AG04450 (cell line): Measurements from ENCODE around the gene OLFML2A. TPM values are rescaled to one million over a fixed set of nuclear protein-coding genes. Genes with fewer than 3 reads are reported as not detected.

Experiments used
- CTCF ChIA-PET: fragments of 300-600, 350-600 bp; formaldehyde crosslinking; extraction: SDS; loops from one replicate; lab custom pipeline; 2022; ENCODE audit warnings: antibody characterized with exemption, inconsistent platforms; lab: Charles Lee
- POLR2A ChIA-PET: fragments of 350-600 bp; formaldehyde crosslinking; extraction: SDS; loops from one replicate; lab custom pipeline; 2021; ENCODE audit warnings: antibody characterized with exemption, inconsistent platforms; lab: Yijun Ruan, JAX
- DNase-seq: peaks from one replicate; pipeline ENCODE4 v3.0.0-alpha.2; 2011; ENCODE audit warnings: low read depth, low spot score
- H3K27ac ChIP-seq: one replicate; pipeline ENCODE4 v1.5.1; 2012; ENCODE audit warnings: low read depth, low read length, control low read depth
- H3K27me3 ChIP-seq: one replicate; pipeline ENCODE4 v1.6.0; 2012; ENCODE audit warnings: low read length; ENCODE audit not compliant: control insufficient read depth, insufficient read depth
- H3K4me3 ChIP-seq: 2 replicates; pipeline ENCODE4 v1.5.1; 2011; ENCODE audit warnings: mild to moderate bottlenecking, low read depth, low read length, control low read depth
- H3K9me3 ChIP-seq: 2 replicates; pipeline ENCODE4 v1.5.1; 2012; ENCODE audit warnings: low read length; ENCODE audit not compliant: control insufficient read depth, insufficient read depth
- CTCF ChIP-seq: IDR thresholded peaks from 2 replicates; pipeline ENCODE4 v1.5.1; 2011; ENCODE audit warnings: low read depth, low read length, control low read depth, inconsistent platforms
- polyA plus RNA-seq: library from polyadenylated mRNA; depleted of rRNA; stranded (reverse); fragments of >200 nt; gene quantifications from 2 replicates; pipeline ENCODE4 v1.2.3, GENCODE V29; 2011

The OLFML2A gene
- polyA plus RNA-seq, 1 experiment, result 22.3 TPM

DNA sequence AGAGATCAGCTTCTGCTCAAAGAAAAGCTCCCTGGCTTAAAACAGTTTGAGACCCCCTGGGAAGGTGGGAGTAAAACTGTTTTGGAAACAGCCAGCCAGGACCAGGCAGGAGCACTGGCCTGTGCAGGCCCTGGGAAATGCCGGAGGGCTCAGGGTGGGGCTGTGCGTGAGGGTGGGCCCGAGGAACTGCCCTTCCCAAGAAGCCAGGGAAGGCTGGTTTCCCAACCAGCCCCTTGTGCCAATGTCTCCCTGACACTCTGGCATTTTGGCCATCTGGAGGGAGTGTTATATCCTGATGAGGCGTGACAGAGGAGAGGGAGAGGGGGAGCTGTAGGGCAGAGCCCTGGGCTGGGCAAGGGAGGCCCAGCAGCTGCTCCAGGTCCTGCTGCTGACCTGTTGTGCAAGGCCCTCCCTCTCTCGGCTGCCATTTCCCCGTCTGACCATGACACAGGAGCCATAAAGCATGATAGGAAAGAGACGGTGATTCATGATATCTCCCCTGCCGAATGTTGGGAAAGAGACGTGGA lies 16.1 kb downstream of the OLFML2A start:
- no peaks in the 10 kb centered on the region for H3K9me3 ChIP-seq
- no peak for DNase-seq
- no peak overlapping the region for H3K4me3 ChIP-seq
- H3K27me3 ChIP-seq, result no peaks in the 10 kb centered on the region
- TF ChIP-seq CTCF, result no peak
- CTCF ChIA-PET, result interaction anchor here (1.0 to 2.0 kb wide), 4 partner anchors 11 to 60 kb away, joined by 4 to 8 read pairs (median 5); partner anchors contain the start of gene WDR38
- POLR2A ChIA-PET, result interaction anchor here (0.7 to 2.0 kb wide), 3 partner anchors 14 to 69 kb away, joined by 3 to 19 read pairs (median 3); partner anchors contain the start of genes ARPC5L and RPL35
- peak overlapping the region; percentile 21 for H3K27ac ChIP-seq

- no peak overlapping the region for H3K4me3 ChIP-seq
- no peaks in the 10 kb centered on the region for H3K9me3 ChIP-seq
- ChIA-PET CTCF (interaction anchor here (2.0 to 2.6 kb wide), 2 partner anchors 24 to 58 kb away, joined by 4 to 12 read pairs; partner anchors contain the start of genes NR6A1 and WDR38), POLR2A (interaction anchor here (1.4 to 1.6 kb wide), 2 partner anchors 16 to 17 kb away, joined by 4 to 5 read pairs; no protein-coding TSS in a partner anchor)
- no peak for TF ChIP-seq CTCF
- no peak overlapping the region for H3K27ac ChIP-seq
- no peaks in the 10 kb centered on the region for H3K27me3 ChIP-seq
- DNase-seq, result no peak
Measured at GRCh38 chr9:124794902-124795491, 18.1 kb downstream of the OLFML2A start.

DNA sequence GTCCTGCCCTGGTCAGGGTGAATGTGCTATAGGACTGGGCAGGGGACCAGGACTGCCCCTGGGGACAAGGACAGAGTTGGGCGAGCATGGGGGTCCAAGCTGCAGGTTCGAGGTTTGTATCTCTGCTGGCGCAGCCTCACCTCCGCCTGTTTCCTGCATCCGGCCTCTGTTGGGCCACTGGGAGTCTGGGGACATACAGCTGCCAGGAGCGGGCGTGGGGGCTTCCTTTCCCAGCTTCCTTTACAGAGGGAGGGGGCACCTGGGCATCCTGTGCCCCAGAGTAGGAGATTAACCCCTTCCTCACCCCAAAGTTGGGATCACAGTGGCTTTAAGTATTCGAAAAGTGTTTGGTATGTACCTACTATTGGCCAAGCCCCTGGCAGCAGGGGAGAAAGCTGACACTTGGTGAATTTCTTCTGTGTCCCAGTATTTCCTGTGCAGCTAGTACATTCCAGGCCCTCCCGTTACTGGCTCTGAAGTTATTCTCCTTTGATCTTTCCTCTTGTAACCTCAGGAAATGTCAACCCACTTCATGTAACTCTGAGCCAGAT lies 19.0 kb downstream of the OLFML2A start:
- Histone ChIP-seq H3K9me3 (no peaks in the 10 kb centered on the region), H3K4me3 (no peak overlapping the region), H3K27ac (no peak overlapping the region), H3K27me3 (no peaks in the 10 kb centered on the region)
- ChIA-PET CTCF (interaction anchor here (0.9 to 2.6 kb wide), 5 partner anchors 18 to 56 kb away, joined by 4 to 12 read pairs (median 4); partner anchors contain the start of gene NR6A1), POLR2A (interaction anchor here (1.4 to 1.6 kb wide), 2 partner anchors 16 to 17 kb away, joined by 4 to 5 read pairs; no protein-coding TSS in a partner anchor)
- no peak for DNase-seq
- TF ChIP-seq CTCF, result no peak

DNA sequence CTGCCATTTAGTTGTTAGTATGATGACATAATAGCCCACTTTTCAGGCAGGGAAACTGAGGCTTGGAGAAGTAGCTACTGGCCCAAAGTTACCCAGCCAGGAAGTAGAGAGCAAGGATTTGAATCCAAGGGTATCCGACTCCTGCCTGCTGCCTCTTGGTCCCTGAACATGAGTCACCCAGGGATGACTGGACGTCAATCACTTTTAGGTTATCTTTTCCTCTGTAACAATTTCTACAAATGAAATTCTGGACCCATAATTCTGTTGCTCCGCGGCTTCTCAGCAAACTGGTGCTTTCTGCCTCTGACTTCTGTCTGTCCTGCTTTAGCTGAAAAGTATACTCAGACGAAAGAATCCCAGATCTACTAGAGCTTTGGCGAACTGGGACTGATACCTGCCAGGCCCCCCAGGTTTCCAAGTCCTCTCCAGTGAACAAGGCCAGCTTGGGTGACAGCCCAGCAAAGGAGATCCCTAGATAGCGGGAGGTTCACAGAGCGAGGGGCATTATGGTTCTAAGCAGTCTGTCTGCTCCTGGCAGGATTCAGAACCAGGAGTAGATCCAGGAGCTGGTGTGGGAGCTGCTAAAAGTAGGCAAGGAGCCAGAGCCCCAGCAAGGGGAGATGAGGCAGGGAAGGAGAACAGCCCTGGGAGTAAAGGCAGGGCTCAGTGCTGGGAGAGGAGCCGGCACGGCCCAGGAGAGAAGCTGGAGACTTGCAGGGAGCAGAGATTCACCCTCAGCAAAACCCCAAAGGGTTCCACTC lies 20.6 kb downstream of the OLFML2A start:
- Histone ChIP-seq H3K27me3 (no peaks in the 10 kb centered on the region), H3K9me3 (no peaks in the 10 kb centered on the region), H3K27ac (no peak overlapping the region), H3K4me3 (no peak overlapping the region)
- ChIA-PET POLR2A (interaction anchor here (0.6 to 1.4 kb wide), 2 partner anchors 9 to 55 kb away, joined by 3 to 4 read pairs; no protein-coding TSS in a partner anchor), CTCF (interaction anchor here (0.7 to 2.6 kb wide), 4 partner anchors 26 to 56 kb away, joined by 3 to 12 read pairs (median 4); partner anchors contain the start of genes NR6A1 and WDR38)
- TF ChIP-seq CTCF, result no peak
- no peak for DNase-seq
